Measurements from ENCODE around the gene RHBG. TPM values are rescaled to one million over a fixed set of nuclear protein-coding genes. Genes with fewer than 3 reads are reported as not detected.

The RHBG gene
- total RNA-seq, 1 donor from 2014 or later, result not detected

GRCh38 chr1:156392452-156392853, 23.4 kb downstream of the RHBG start:
- Mint-ChIP-seq H3K27me3 (ENCODE audit: low read depth) (peaks cover 24% of the 10 kb centered on the region), H3K9me3 (ENCODE audit: low read depth) (no peaks in the 10 kb centered on the region), H3K4me3 (ENCODE audit: unreplicated experiment) (no peak overlapping the region), H3K36me3 (ENCODE audit: low read depth) (no peaks in the 10 kb centered on the region), H3K27ac (ENCODE audit: unreplicated experiment) (no peak overlapping the region), H3K4me1 (ENCODE audit: low read depth) (no peaks in the 10 kb centered on the region)
- no peak for TF ChIP-seq CTCF (IDR thresholded peaks at IDR 0.05)
- DNase-seq (ENCODE audit: low spot score), result no peak

- Mint-ChIP-seq H3K27ac (ENCODE audit: unreplicated experiment) (no peak overlapping the region), H3K4me3 (ENCODE audit: unreplicated experiment) (no peak overlapping the region), H3K27me3 (ENCODE audit: low read depth) (peaks cover 19% of the 10 kb centered on the region), H3K4me1 (ENCODE audit: low read depth) (no peaks in the 10 kb centered on the region), H3K36me3 (ENCODE audit: low read depth) (no peaks in the 10 kb centered on the region), H3K9me3 (ENCODE audit: low read depth) (no peaks in the 10 kb centered on the region)
- no peak for TF ChIP-seq CTCF (IDR thresholded peaks at IDR 0.05)
- no peak for DNase-seq (ENCODE audit: low spot score)
Measured at GRCh38 chr1:156393095-156393494, 24.1 kb downstream of the RHBG start.

GRCh38 chr1:156394082-156394481, 25.1 kb downstream of the RHBG start:
- TF ChIP-seq CTCF (IDR thresholded peaks at IDR 0.05), result no peak
- Mint-ChIP-seq H3K9me3 (ENCODE audit: low read depth) (no peaks in the 10 kb centered on the region), H3K27ac (ENCODE audit: unreplicated experiment) (no peak overlapping the region), H3K4me1 (ENCODE audit: low read depth) (no peaks in the 10 kb centered on the region), H3K27me3 (ENCODE audit: low read depth) (peaks cover 23% of the 10 kb centered on the region), H3K36me3 (ENCODE audit: low read depth) (no peaks in the 10 kb centered on the region), H3K4me3 (ENCODE audit: unreplicated experiment) (no peak overlapping the region)
- DNase-seq (ENCODE audit: low spot score), result no peak

GRCh38 chr1:156394835-156395461, 25.9 kb downstream of the RHBG start:
- peaks cover 23% of the 10 kb centered on the region for H3K27me3 Mint-ChIP-seq (ENCODE audit: low read depth)
- TF ChIP-seq CTCF (IDR thresholded peaks at IDR 0.05), result no peak
- no peaks in the 10 kb centered on the region for H3K4me1 Mint-ChIP-seq (ENCODE audit: low read depth)
- no peak overlapping the region for H3K4me3 Mint-ChIP-seq (ENCODE audit: unreplicated experiment)
- no peaks in the 10 kb centered on the region for H3K9me3 Mint-ChIP-seq (ENCODE audit: low read depth)
- no peaks in the 10 kb centered on the region for H3K36me3 Mint-ChIP-seq (ENCODE audit: low read depth)
- no peak for DNase-seq (ENCODE audit: low spot score)
- no peak overlapping the region for H3K27ac Mint-ChIP-seq (ENCODE audit: unreplicated experiment)

- no peak overlapping the region for H3K27ac Mint-ChIP-seq (ENCODE audit: unreplicated experiment)
- H3K4me1 Mint-ChIP-seq (ENCODE audit: low read depth), result no peaks in the 10 kb centered on the region
Measured at GRCh38 chr1:156399355-156400125, 30.5 kb downstream of the RHBG start.

More at GRCh38 chr1:156399355-156400125, 30.5 kb downstream of the RHBG start:
- TF ChIP-seq CTCF (IDR thresholded peaks at IDR 0.05), result no peak
- no peak for DNase-seq (ENCODE audit: low spot score)
- Mint-ChIP-seq H3K9me3 (ENCODE audit: low read depth) (no peaks in the 10 kb centered on the region), H3K36me3 (ENCODE audit: low read depth) (no peaks in the 10 kb centered on the region), H3K27me3 (ENCODE audit: low read depth) (peaks cover 31% of the 10 kb centered on the region), H3K4me3 (ENCODE audit: unreplicated experiment) (no peak overlapping the region)

Data from chondrocyte (in vitro differentiated cells).